Activated CD4-positive, alpha-beta T cell treated with anti-CD3 and anti-CD28 coated beads, Interleukin-2, amount 10 ng/mL, durations not matched to agents 7 days and 5 days (primary cell): ENCODE measurements around the gene ESR1. TPM values are rescaled to one million over a fixed set of nuclear protein-coding genes. Genes with fewer than 3 reads are reported as not detected.

Experiments
- CTCF ChIA-PET: fragments of 350-600 bp; sonication (Branson Sonifier 250); formaldehyde crosslinking; loops from one replicate; lab custom pipeline; 2021; ENCODE audit warnings: antibody characterized with exemption; lab: Charles Lee
- POLR2A ChIA-PET: fragments of 350-600 bp; sonication (Branson Sonifier 250); formaldehyde crosslinking; loops from one replicate; lab custom pipeline; 2021; ENCODE audit warnings: antibody characterized with exemption; lab: Charles Lee
- DNase-seq: peaks from one replicate; pipeline ENCODE4 v3.0.0-alpha.2; 2020
- H3K27ac Mint-ChIP-seq: one replicate; pipeline ENCODE4 v1.8.0; 2021; ENCODE audit warnings: mild to moderate bottlenecking, moderate library complexity, mixed read lengths
- H3K27me3 Mint-ChIP-seq: one replicate; pipeline ENCODE4 v1.8.0; 2021; ENCODE audit warnings: mixed read lengths
- H3K36me3 Mint-ChIP-seq: one replicate; pipeline ENCODE4 v1.8.0; 2021; ENCODE audit warnings: low read depth, mixed read lengths
- H3K4me1 Mint-ChIP-seq: one replicate; pipeline ENCODE4 v1.8.0; 2021; ENCODE audit warnings: mixed read lengths
- H3K4me3 Mint-ChIP-seq: one replicate; pipeline ENCODE4 v1.8.0; 2021; ENCODE audit warnings: mild to moderate bottlenecking, moderate library complexity, mixed read lengths
- H3K9me3 Mint-ChIP-seq: one replicate; pipeline ENCODE4 v1.8.0; 2021; ENCODE audit warnings: mixed read lengths
- total RNA-seq, 2 experiments: library from RNA; stranded (reverse); gene quantifications; one replicate each; pipeline ENCODE4 v1.2.3, GENCODE V29; 2021

The ESR1 gene
- total RNA-seq, 2 experiments from 2014 or later, result 1.00 to 2.2 TPM

DNA sequence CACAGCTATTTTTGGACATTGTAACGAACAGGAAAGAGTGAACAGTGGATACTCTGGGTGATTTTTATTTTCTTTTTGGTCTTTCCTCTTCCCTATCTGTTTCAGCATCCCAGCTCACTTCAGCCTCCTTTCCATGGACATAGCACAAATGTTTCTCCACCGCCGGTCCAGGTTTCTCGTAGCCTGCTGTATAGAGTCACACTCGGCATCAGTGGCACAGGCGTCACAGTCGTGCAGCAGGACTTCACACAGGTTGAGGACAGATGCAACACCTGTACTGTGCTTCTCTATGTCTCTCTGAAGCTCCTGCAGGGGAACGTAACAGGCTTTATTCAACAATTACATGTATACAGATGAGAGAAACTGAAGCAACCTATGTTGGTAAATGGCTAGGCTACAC, 348.3 kb downstream of the ESR1 start:
- CTCF ChIA-PET, result interaction anchor here (1.6 kb wide), 1 partner anchor 11 kb away, joined by 4 read pairs; no protein-coding TSS in a partner anchor

DNA sequence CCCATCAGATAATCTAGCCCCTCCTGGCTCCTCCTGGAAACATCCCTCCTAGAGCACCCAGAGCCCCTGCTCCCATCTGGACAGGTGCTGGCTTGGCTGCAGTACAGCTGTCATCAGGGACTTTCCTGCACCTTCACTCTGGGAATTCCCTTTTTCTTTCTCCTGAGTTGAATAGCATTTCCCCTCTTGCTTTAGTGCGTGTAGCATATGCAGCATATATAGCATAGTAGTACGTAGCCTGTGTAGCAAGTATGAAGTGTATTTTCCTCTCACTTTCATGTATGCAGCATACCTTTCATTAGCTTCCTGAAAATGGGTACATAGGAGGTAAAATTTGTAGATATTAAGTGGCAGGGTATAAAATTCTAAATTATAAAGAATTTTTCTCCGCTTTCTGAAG, 352.9 kb downstream of the ESR1 start:
- CTCF ChIA-PET, result no interaction called here
- DNase-seq, result no peak

More for the DNA sequence above, 348.3 kb downstream of the ESR1 start:
- POLR2A ChIA-PET, result no interaction called here
- H3K27ac Mint-ChIP-seq, result no peak overlapping the region
- no peaks in the 10 kb centered on the region for H3K27me3 Mint-ChIP-seq
- DNase-seq, result no peak
- no peaks in the 10 kb centered on the region for H3K4me1 Mint-ChIP-seq
- no peak overlapping the region for H3K4me3 Mint-ChIP-seq
- peaks cover 52% of the 10 kb centered on the region for H3K36me3 Mint-ChIP-seq
- no peaks in the 10 kb centered on the region for H3K9me3 Mint-ChIP-seq

DNA sequence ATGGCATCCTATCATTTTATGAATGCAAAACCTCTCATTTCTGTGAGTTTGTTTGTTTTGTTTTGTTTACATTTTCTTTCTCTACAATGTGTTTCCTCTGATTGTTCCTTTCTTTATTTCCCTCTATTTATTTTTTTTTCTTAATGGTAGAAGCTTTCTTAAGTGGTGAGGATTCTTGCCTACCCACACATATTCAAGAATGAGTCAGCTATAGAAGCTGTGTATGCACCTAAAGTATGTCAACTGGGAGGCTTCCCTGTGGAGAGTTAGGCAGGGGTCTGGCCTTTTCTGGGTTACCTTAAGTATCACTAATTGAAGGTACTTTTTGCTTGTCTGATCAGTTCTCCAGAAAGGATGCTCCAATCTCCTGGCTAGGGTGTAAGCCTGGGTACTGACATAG, 354.0 kb downstream of the ESR1 start:
- Mint-ChIP-seq H3K27me3 (no peaks in the 10 kb centered on the region), H3K4me1 (peaks cover 16% of the 10 kb centered on the region), H3K27ac (no peak overlapping the region), H3K36me3 (peaks cover 58% of the 10 kb centered on the region), H3K9me3 (no peaks in the 10 kb centered on the region), H3K4me3 (no peak overlapping the region)
- DNase-seq, result no peak
- POLR2A ChIA-PET, result no interaction called here
- CTCF ChIA-PET, result interaction anchor here (1.1 kb wide), 1 partner anchor 35 kb away, joined by 4 read pairs; no protein-coding TSS in a partner anchor

More for the DNA sequence above, 352.9 kb downstream of the ESR1 start:
- no peaks in the 10 kb centered on the region for H3K27me3 Mint-ChIP-seq
- peaks cover 15% of the 10 kb centered on the region for H3K4me1 Mint-ChIP-seq
- no peak overlapping the region for H3K4me3 Mint-ChIP-seq
- POLR2A ChIA-PET, result no interaction called here
- no peaks in the 10 kb centered on the region for H3K9me3 Mint-ChIP-seq
- H3K36me3 Mint-ChIP-seq, result peaks cover 58% of the 10 kb centered on the region
- H3K27ac Mint-ChIP-seq, result no peak overlapping the region

DNA sequence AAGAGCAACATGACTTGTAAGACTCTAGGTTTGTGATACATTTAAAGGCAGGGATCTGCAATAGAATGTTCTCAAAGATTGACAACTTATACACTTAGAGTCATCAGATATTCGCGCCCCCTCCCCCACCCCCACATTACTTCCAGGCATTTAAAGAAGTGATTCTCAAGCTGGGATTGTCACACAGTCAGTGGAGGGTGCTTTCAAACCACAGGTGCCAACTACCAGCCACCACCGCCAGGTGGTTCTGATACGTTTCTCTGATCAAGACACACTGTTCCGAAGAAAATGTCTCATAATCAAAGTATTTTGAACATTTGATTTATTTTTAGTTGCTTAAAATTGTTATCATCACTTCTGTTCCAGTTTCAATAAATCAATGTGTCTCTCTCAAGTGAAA, 357.5 kb downstream of the ESR1 start:
- no peak overlapping the region for H3K27ac Mint-ChIP-seq
- H3K9me3 Mint-ChIP-seq, result no peaks in the 10 kb centered on the region
- peaks cover 20% of the 10 kb centered on the region for H3K4me1 Mint-ChIP-seq
- no peaks in the 10 kb centered on the region for H3K27me3 Mint-ChIP-seq
- H3K4me3 Mint-ChIP-seq, result no peak overlapping the region
- no peak for DNase-seq
- ChIA-PET POLR2A (no interaction called here), CTCF (interaction anchor here (0.6 kb wide), 1 partner anchor 283 kb away, joined by 3 read pairs; no protein-coding TSS in a partner anchor)
- H3K36me3 Mint-ChIP-seq, result peaks cover 58% of the 10 kb centered on the region

DNA sequence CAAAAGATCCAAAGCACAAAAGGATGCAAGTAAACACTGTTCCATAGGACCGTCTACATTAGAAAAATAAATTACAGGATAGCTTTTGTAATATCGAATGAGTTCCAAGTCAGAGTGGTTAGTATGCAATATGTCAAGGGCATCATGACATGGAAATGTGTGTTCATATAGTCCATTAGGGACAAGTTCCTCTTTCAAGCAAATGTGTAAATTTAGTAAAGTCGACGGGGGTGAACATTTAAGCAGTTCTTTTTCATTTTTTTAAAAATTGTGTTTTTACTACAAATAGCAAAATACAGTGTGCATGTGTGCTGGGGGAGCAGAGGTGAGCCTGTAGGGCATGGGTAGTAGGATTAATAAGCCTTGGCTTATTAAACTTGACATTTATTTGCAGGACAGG, 359.0 kb downstream of the ESR1 start:
- H3K27ac Mint-ChIP-seq, result no peak overlapping the region
- H3K4me3 Mint-ChIP-seq, result no peak overlapping the region
- CTCF ChIA-PET, result interaction anchor here (1.1 kb wide), 1 partner anchor 11 kb away, joined by 4 read pairs; no protein-coding TSS in a partner anchor
- peaks cover 33% of the 10 kb centered on the region for H3K4me1 Mint-ChIP-seq
- POLR2A ChIA-PET, result no interaction called here
- peaks cover 5% of the 10 kb centered on the region for H3K9me3 Mint-ChIP-seq
- no peak for DNase-seq
- no peaks in the 10 kb centered on the region for H3K27me3 Mint-ChIP-seq
- peaks cover 69% of the 10 kb centered on the region for H3K36me3 Mint-ChIP-seq

DNA sequence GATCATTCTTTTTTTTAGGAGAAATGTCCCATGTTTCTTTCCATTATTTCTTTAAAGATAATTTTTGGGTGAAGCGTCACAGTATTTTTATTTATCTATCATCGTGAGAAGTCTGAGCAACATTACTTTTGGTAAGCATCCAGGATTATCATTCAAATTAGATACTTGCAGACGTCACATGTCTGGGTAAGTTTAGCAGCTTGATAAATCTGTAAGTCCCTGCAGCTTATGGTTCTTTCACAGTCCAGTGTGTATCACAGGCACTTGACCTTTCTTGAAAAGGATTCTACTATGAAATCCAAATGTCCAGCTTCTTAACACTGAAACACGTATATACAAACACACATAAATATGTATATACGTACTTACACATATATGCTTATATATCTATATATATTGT, 359.4 kb downstream of the ESR1 start:
- Mint-ChIP-seq H3K27me3 (no peaks in the 10 kb centered on the region), H3K36me3 (peaks cover 70% of the 10 kb centered on the region), H3K9me3 (peaks cover 5% of the 10 kb centered on the region), H3K4me3 (no peak overlapping the region), H3K4me1 (peaks cover 33% of the 10 kb centered on the region), H3K27ac (no peak overlapping the region)
- no peak for DNase-seq
- CTCF ChIA-PET, result interaction anchor here (1.1 kb wide), 1 partner anchor 11 kb away, joined by 4 read pairs; no protein-coding TSS in a partner anchor
- POLR2A ChIA-PET, result no interaction called here

DNA sequence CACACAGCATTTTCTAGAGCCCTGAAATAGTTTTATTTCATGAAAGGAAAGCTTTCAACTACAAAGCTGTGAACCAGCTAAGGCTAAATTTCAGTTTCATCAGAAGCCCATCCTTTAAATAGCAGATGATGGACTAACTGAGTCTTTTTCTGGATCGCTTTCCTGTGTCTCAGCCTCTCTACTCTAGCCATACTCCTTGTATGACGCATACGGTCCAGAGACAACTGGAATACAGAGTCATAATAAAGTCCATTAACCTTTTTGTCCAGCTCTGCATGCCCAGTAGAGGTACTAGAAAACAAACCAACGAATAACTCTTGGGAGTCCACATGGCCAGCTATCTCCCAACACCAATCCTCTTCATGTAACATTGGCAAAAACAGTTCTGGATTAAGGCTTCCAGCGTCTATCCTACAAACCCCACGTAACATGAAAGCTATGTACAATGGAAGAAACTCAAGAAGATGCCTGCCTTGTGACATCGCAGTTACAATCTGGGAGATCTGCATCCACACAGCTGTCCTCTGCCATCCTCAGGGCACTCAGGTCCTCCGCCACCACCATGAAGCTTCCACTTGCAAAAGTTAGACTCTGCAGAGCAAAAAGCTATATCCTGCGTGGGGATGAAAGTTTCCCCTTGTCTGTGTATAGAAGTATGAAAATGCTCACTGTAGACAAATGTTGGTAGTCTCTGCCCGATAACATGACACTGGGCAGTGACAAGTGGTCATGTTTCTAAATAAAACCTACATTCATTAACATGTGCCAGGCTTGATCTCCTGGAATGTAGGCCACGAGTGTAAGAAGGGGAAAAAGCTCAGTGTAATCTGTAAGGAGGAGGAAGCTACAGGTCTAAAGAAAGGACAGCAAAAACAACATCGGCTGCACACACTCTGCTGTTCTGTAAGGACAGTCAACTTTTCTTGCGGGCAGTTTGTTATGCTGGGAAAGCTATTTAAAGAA, 360.4 kb downstream of the ESR1 start:
- peaks cover 70% of the 10 kb centered on the region for H3K36me3 Mint-ChIP-seq
- no peak for DNase-seq

GRCh38 chr6:152170313-152170701, 362.8 kb downstream of the ESR1 start:
- no peak for DNase-seq
- Mint-ChIP-seq H3K4me3 (no peak overlapping the region), H3K9me3 (peaks cover 5% of the 10 kb centered on the region), H3K4me1 (peaks cover 34% of the 10 kb centered on the region), H3K27ac (peak overlapping the region; percentile 88), H3K36me3 (peaks cover 65% of the 10 kb centered on the region), H3K27me3 (no peaks in the 10 kb centered on the region)
- POLR2A ChIA-PET, result no interaction called here
- CTCF ChIA-PET, result interaction anchor here (0.8 kb wide), 1 partner anchor 18 kb away, joined by 3 read pairs; no protein-coding TSS in a partner anchor

More for the DNA sequence above, 360.4 kb downstream of the ESR1 start:
- peaks cover 35% of the 10 kb centered on the region for H3K4me1 Mint-ChIP-seq
- ChIA-PET POLR2A (no interaction called here), CTCF (interaction anchor here (1.0 kb wide), 1 partner anchor 8 kb away, joined by 4 read pairs; no protein-coding TSS in a partner anchor)
- H3K4me3 Mint-ChIP-seq, result no peak overlapping the region
- peaks cover 5% of the 10 kb centered on the region for H3K9me3 Mint-ChIP-seq
- H3K27me3 Mint-ChIP-seq, result no peaks in the 10 kb centered on the region
- H3K27ac Mint-ChIP-seq, result no peak overlapping the region

DNA sequence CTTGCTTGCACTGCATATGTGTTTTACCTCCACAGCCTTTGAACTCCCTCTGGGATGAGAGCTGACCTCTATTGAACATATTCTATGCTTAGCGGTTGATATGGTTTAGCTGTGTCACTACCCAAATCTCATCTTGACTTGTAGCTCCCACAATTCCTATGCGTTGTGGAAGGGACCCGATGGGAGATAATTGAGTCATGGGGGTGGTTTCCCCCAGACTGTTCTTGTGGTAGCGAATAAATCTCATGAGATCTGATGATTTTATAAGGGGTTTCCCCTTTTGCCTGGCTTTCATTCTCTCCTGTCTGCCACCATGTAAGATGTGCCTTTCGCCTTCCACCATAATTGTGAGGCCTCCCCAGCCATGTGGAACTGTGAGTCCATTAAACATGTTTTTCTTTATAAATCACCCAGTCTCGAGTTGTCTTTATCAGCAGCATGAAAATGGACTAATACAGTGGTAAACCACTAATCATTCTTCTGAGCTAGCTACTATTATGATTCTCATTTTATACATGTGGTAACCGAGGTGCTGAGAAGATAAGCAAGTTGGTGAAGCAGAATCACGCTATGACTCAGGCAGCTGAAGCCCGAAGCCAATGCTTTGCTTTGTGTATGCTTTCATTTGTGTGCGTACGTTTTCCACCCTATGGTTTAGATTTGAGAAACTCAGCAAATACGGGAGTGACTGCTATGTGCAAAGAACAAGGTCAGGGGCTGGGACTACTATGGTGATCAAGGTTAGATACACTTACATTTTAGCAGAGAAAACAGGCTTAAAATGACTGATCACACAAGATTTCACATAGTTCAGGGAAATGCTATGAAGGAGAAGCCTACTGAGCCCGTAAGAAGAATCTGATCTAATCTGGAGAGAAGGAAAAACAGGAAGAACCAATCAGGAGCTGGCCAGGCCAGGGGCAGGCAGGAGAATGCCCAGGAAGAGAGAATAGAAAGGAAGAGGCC, 363.5 kb downstream of the ESR1 start:
- Mint-ChIP-seq H3K9me3 (peaks cover 5% of the 10 kb centered on the region), H3K27ac (peak overlapping the region; percentile 88), H3K27me3 (no peaks in the 10 kb centered on the region), H3K4me3 (peak overlapping the region; percentile 33), H3K4me1 (peaks cover 33% of the 10 kb centered on the region), H3K36me3 (peaks cover 68% of the 10 kb centered on the region)
- CTCF ChIA-PET, result interaction anchor here (0.6 to 0.8 kb wide), 2 partner anchors 18 to 128 kb away, joined by 3 to 4 read pairs; no protein-coding TSS in a partner anchor
- peak; percentile 54 for DNase-seq
- POLR2A ChIA-PET, result interaction anchor here (0.9 kb wide), 1 partner anchor 15 kb away, joined by 6 read pairs; no protein-coding TSS in a partner anchor

GRCh38 chr6:152173321-152173720, 365.8 kb downstream of the ESR1 start:
- no peak overlapping the region for H3K4me3 Mint-ChIP-seq

GRCh38 chr6:152173957-152174356, 366.5 kb downstream of the ESR1 start:
- Mint-ChIP-seq H3K4me1 (peaks cover 30% of the 10 kb centered on the region), H3K36me3 (peaks cover 67% of the 10 kb centered on the region), H3K27me3 (no peaks in the 10 kb centered on the region), H3K9me3 (peaks cover 5% of the 10 kb centered on the region), H3K4me3 (no peak overlapping the region), H3K27ac (no peak overlapping the region)
- POLR2A ChIA-PET, result no interaction called here
- CTCF ChIA-PET, result interaction anchor here (0.9 kb wide), 1 partner anchor 19 kb away, joined by 3 read pairs; no protein-coding TSS in a partner anchor
- DNase-seq, result no peak

More at GRCh38 chr6:152173321-152173720, 365.8 kb downstream of the ESR1 start:
- Mint-ChIP-seq H3K27me3 (no peaks in the 10 kb centered on the region), H3K36me3 (peaks cover 67% of the 10 kb centered on the region), H3K4me1 (peaks cover 30% of the 10 kb centered on the region), H3K9me3 (peaks cover 5% of the 10 kb centered on the region), H3K27ac (no peak overlapping the region)
- DNase-seq, result no peak
- CTCF ChIA-PET, result no interaction called here
- POLR2A ChIA-PET, result no interaction called here

DNA sequence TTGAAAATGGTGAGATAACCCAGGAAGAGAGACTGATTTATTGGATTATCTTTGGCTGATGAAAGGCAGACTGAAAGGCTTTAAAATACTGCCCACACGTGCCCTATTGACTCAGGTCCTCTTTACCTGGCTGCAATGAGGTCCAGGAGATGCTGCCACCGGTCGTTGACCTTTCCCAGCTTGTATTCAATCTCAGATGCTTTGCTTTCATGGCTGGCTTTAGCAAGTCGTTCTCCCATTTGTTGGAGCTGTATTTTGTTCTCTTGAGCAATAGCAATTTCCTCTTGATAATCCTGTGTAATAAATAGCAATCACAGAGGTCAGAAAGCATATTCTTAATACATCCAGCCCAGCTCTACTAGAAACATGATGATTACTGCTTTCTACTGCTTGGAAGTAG, 368.8 kb downstream of the ESR1 start:
- DNase-seq, result no peak
- CTCF ChIA-PET, result no interaction called here
- H3K9me3 Mint-ChIP-seq, result no peaks in the 10 kb centered on the region
- no peaks in the 10 kb centered on the region for H3K27me3 Mint-ChIP-seq
- peaks cover 69% of the 10 kb centered on the region for H3K36me3 Mint-ChIP-seq
- peaks cover 24% of the 10 kb centered on the region for H3K4me1 Mint-ChIP-seq
- H3K4me3 Mint-ChIP-seq, result no peak overlapping the region
- POLR2A ChIA-PET, result no interaction called here
- no peak overlapping the region for H3K27ac Mint-ChIP-seq
